Omental fat pad (tissue), 4 donors: Measurements from ENCODE around the gene PLEK2. TPM values are rescaled to one million over a fixed set of nuclear protein-coding genes. Genes with fewer than 3 reads are reported as not detected.

Experiments used
- ATAC-seq: fragments of 150-250 bp; one replicate; pipeline ENCODE4 v1.9.1; 2016; ENCODE audit warnings: mild to moderate bottlenecking, moderate library complexity; ENCODE audit not compliant: low FRiP score
- DNase-seq: peaks from one replicate; pipeline ENCODE4 v3.0.0-alpha.2; 2019; ENCODE audit warnings: low spot score
- CTCF ChIP-seq, 3 donors: fragments of 450-650 bp; IDR thresholded peaks; one replicate each; pipeline ENCODE4 v1.5.1; 2016 to 2017; ENCODE audit warnings: antibody characterized with exemption in 3 of 3, mild to moderate bottlenecking in 3 of 3, moderate library complexity in 2 of 3
- total RNA-seq, 4 donors: library from RNA; depleted of rRNA; stranded (reverse); fragments of >200 nt; gene quantifications; one replicate each; pipeline ENCODE4 v1.1.0, GENCODE V29; 2016

PLEK2 gene
- total RNA-seq, 4 donors from 2014 or later: 1.8 to 4.5 (median 3.4) TPM; not detected in 1

GRCh38 chr14:67373347-67373746 is 38.6 kb downstream of the PLEK2 start:
- no peak for DNase-seq
- TF ChIP-seq CTCF (IDR thresholded peaks at IDR 0.05): no peak
- no peak for ATAC-seq

- no peak for TF ChIP-seq CTCF (IDR thresholded peaks at IDR 0.05)
- DNase-seq (no peak), ATAC-seq (no peak)
Observed at GRCh38 chr14:67372833-67373232, 39.1 kb downstream of the PLEK2 start.

- TF ChIP-seq CTCF (IDR thresholded peaks at IDR 0.05): no peak
- ATAC-seq: no peak
- DNase-seq: no peak
Observed at GRCh38 chr14:67371247-67372148, 40.5 kb downstream of the PLEK2 start.

GRCh38 chr14:67370830-67371229 is 41.1 kb downstream of the PLEK2 start:
- DNase-seq (no peak), ATAC-seq (peak; percentile 53)
- TF ChIP-seq CTCF (IDR thresholded peaks at IDR 0.05): no peak

- no peak for ATAC-seq
- DNase-seq: no peak
- TF ChIP-seq CTCF (IDR thresholded peaks at IDR 0.05): no peak
Observed at GRCh38 chr14:67365476-67365875, 46.5 kb downstream of the PLEK2 start.

GRCh38 chr14:67360470-67361206 is 51.3 kb downstream of the PLEK2 start:
- no peak for TF ChIP-seq CTCF (IDR thresholded peaks at IDR 0.05)
- ATAC-seq: peak; percentile 50

More at GRCh38 chr14:67360470-67361206, 51.3 kb downstream of the PLEK2 start:
- no peak for DNase-seq
